GM12878 (cell line): Measurements from ENCODE around the gene DDX20.
A peak's percentile ranks its signal among the peaks of the same experiment; 100 is the strongest.

ENCODE experiments used
- CREB1 ChIP-seq: IDR thresholded peaks from 2 replicates; pipeline ENCODE4 v1.6.1; 2012; ENCODE audit warnings: low read depth, mild to moderate bottlenecking, inconsistent platforms
- CTCF ChIP-seq, 3 experiments: IDR thresholded peaks in 2 of 3; conservative IDR thresholded peaks in 1 of 3; 2 replicates each; pipeline ENCODE4 v1.5.1; 2011; ENCODE audit warnings: low read depth in 3 of 3, low read length in 3 of 3, mild to moderate bottlenecking in 3 of 3, control low read depth in 2 of 3, moderate library complexity in 2 of 3, inconsistent platforms in 1 of 3, mixed read lengths in 1 of 3; ENCODE audit not compliant: control insufficient read depth in 2 of 3, insufficient read depth in 1 of 3; ENCODE audit errors: extremely low read depth in 1 of 3
- MAX ChIP-seq: IDR thresholded peaks from 2 replicates; pipeline ENCODE4 v1.6.1; 2012; ENCODE audit warnings: low read depth, low read length, improper control_type of control experiment
- NR2C2 ChIP-seq: IDR thresholded peaks from 2 replicates; pipeline ENCODE4 v1.6.1; 2011; ENCODE audit warnings: borderline replicate concordance, low read depth; ENCODE audit not compliant: control insufficient read depth, insufficient read length
- POLR2A ChIP-seq: IDR thresholded peaks from 2 replicates; pipeline ENCODE4 v1.6.1; 2011; ENCODE audit warnings: low read depth, mild to moderate bottlenecking, low read length
- TF ChIP-seq, protein P1 (sequence below): fragments of 450-650 bp; IDR thresholded peaks from 2 replicates; pipeline ENCODE4 v1.6.1; 2017; ENCODE audit warnings: borderline replicate concordance

GRCh38 chr1:111739194-111739924, 16.3 kb upstream of the DDX20 start, which contains the start of gene INKA2:
- TF ChIP-seq CTCF (IDR thresholded peaks at IDR 0.05 in 2 of 3, conservative IDR thresholded peaks at IDR 0.05 in 1 of 3; ENCODE audit: control insufficient read depth in 2 of 3, extremely low read depth in 1 of 3, insufficient read depth in 1 of 3, low read depth in 3 of 3, low read length in 3 of 3): peak in 1 of 3 experiments; percentile 11; a peak in 1 of 6 replicates
- TF ChIP-seq NR2C2: no peak
- 0 out of 2 replicates have a peak, but pooled peaks have one; percentile 6 for TF ChIP-seq MAX
- TF ChIP-seq POLR2A: peak; percentile 41; the same call in 1 of the 2 replicates
- no peak for TF ChIP-seq CREB1
- TF ChIP-seq, protein P1, sequence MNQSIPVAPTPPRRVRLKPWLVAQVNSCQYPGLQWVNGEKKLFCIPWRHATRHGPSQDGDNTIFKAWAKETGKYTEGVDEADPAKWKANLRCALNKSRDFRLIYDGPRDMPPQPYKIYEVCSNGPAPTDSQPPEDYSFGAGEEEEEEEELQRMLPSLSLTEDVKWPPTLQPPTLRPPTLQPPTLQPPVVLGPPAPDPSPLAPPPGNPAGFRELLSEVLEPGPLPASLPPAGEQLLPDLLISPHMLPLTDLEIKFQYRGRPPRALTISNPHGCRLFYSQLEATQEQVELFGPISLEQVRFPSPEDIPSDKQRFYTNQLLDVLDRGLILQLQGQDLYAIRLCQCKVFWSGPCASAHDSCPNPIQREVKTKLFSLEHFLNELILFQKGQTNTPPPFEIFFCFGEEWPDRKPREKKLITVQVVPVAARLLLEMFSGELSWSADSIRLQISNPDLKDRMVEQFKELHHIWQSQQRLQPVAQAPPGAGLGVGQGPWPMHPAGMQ: no peak
